Nucleus accumbens (tissue), 56 donors: ENCODE data around the gene CHD6.

Experiments used
- DNase-seq, 56 donors: peaks; one replicate each; lab custom pipeline; 2025; lab: John Stamatoyannopoulos, UW

CHD6 gene

GRCh38 chr20:41470362-41471095 lies 147.6 kb downstream of the CHD6 start:
- no peak for DNase-seq

GRCh38 chr20:41469868-41470267 lies 148.3 kb downstream of the CHD6 start:
- DNase-seq: no peak

- no peak for DNase-seq
Measured at GRCh38 chr20:41468994-41469600, 149.1 kb downstream of the CHD6 start.

- DNase-seq: no peak
Measured at GRCh38 chr20:41467690-41468089, 150.5 kb downstream of the CHD6 start.

GRCh38 chr20:41467220-41467619 lies 151.0 kb downstream of the CHD6 start:
- DNase-seq: no peak

GRCh38 chr20:41463567-41463966 lies 154.6 kb downstream of the CHD6 start:
- no peak for DNase-seq

GRCh38 chr20:41462372-41463161 lies 155.6 kb downstream of the CHD6 start:
- DNase-seq: no peak

GRCh38 chr20:41458761-41459160 lies 159.4 kb downstream of the CHD6 start:
- DNase-seq: no peak

- no peak for DNase-seq
Measured at GRCh38 chr20:41457173-41457857, 160.9 kb downstream of the CHD6 start.

GRCh38 chr20:41456351-41456750 lies 161.8 kb downstream of the CHD6 start:
- DNase-seq: no peak

- DNase-seq: no peak
Measured at GRCh38 chr20:41454250-41454649, 163.9 kb downstream of the CHD6 start.

- no peak for DNase-seq
Measured at GRCh38 chr20:41453010-41453950, 164.9 kb downstream of the CHD6 start.

GRCh38 chr20:41452226-41452625 lies 166.0 kb downstream of the CHD6 start:
- no peak for DNase-seq

GRCh38 chr20:41447006-41447405 lies 171.2 kb downstream of the CHD6 start:
- no peak for DNase-seq

GRCh38 chr20:41446456-41446855 lies 171.7 kb downstream of the CHD6 start:
- DNase-seq: no peak

- no peak for DNase-seq
Measured at GRCh38 chr20:41444821-41445220, 173.4 kb downstream of the CHD6 start.

GRCh38 chr20:41443691-41444090 lies 174.5 kb downstream of the CHD6 start:
- DNase-seq: no peak

GRCh38 chr20:41440882-41441281 lies 177.3 kb downstream of the CHD6 start:
- no peak for DNase-seq

GRCh38 chr20:41437836-41438235 lies 180.3 kb downstream of the CHD6 start:
- no peak for DNase-seq

- no peak for DNase-seq
Measured at GRCh38 chr20:41436679-41437078, 181.5 kb downstream of the CHD6 start.
